Mononuclear cell (primary cell): ENCODE measurements around the gene CYP4F12. TPM values are rescaled to one million over a fixed set of nuclear protein-coding genes. Genes with fewer than 3 reads are reported as not detected.

Source experiments
- H3K27me3 ChIP-seq: 2 replicates; pipeline ENCODE4 v1.6.0; 2011; ENCODE audit warnings: low read length, control low read depth; ENCODE audit not compliant: insufficient read depth
- H3K4me1 ChIP-seq: 2 replicates; pipeline ENCODE4 v1.5.1; 2011; ENCODE audit warnings: mild to moderate bottlenecking, low read length, control low read depth; ENCODE audit not compliant: insufficient read depth
- H3K4me3 ChIP-seq: 2 replicates; pipeline ENCODE4 v1.5.1; 2011; ENCODE audit warnings: mild to moderate bottlenecking, low read length, moderate library complexity
- H3K9me3 ChIP-seq: 2 replicates; pipeline ENCODE4 v1.5.1; 2011; ENCODE audit warnings: low read depth, mild to moderate bottlenecking, control low read depth, low read length
- total RNA-seq: library from RNA; depleted of rRNA; stranded (reverse); fragments of >200 nt; gene quantifications from one replicate; pipeline ENCODE4 v1.2.3, GENCODE V29; 2012

The CYP4F12 gene, protein sequence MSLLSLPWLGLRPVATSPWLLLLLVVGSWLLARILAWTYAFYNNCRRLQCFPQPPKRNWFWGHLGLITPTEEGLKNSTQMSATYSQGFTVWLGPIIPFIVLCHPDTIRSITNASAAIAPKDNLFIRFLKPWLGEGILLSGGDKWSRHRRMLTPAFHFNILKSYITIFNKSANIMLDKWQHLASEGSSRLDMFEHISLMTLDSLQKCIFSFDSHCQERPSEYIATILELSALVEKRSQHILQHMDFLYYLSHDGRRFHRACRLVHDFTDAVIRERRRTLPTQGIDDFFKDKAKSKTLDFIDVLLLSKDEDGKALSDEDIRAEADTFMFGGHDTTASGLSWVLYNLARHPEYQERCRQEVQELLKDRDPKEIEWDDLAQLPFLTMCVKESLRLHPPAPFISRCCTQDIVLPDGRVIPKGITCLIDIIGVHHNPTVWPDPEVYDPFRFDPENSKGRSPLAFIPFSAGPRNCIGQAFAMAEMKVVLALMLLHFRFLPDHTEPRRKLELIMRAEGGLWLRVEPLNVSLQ
- total RNA-seq, result 0.42 TPM

- Histone ChIP-seq H3K9me3 (no peaks in the 10 kb centered on the region), H3K27me3 (no peaks in the 10 kb centered on the region), H3K4me1 (no peaks in the 10 kb centered on the region), H3K4me3 (no peak within 1 kb of the TSS)
These were observed at the start of gene CYP4F12 for GRCh38 chr19:15672580-15673175. CYP4F12 (plus strand) TSS chr19:15673087; CDS start chr19:15673530, 443 bp downstream.

DNA sequence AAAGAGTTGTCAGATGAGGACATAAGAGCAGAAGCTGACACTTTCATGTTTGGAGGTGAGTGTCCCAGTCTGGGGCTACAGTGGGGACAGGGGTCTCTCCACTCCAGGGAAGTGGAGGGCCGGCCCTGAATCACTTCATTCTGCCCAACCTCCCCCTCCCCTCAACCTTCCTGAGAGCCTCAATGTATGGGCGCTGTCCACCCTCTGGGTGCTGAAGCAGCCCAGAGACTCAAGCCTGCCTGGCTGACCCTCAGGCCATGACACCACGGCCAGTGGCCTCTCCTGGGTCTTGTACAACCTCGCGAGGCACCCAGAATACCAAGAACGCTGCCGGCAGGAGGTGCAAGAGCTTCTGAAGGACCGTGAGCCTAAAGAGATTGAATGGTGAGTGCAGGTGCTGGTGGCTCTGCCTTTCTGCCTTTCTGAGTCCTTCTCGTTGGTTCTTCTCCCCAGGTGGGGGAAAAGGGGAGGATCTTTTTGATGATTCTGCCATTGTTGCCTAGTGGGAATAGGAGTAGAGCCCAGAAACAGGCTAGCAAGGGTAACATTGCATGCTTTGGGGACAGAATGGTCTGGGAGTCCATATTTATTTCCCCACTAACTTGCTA is 49.1 kb upstream of the CYP4F12 start:
- no peaks in the 10 kb centered on the region for H3K4me1 ChIP-seq
- no peak overlapping the region for H3K4me3 ChIP-seq
- H3K9me3 ChIP-seq, result no peaks in the 10 kb centered on the region
- H3K27me3 ChIP-seq, result peaks cover 4% of the 10 kb centered on the region

- Histone ChIP-seq H3K4me3 (no peak overlapping the region), H3K9me3 (no peaks in the 10 kb centered on the region), H3K27me3 (peaks cover 4% of the 10 kb centered on the region), H3K4me1 (peaks cover 18% of the 10 kb centered on the region)
These were observed 44.5 kb upstream of the CYP4F12 start for GRCh38 chr19:15628236-15629002.

- Histone ChIP-seq H3K4me3 (no peak overlapping the region), H3K27me3 (peaks cover 2% of the 10 kb centered on the region), H3K9me3 (no peaks in the 10 kb centered on the region), H3K4me1 (peaks cover 23% of the 10 kb centered on the region)
These were observed 43.6 kb upstream of the CYP4F12 start for GRCh38 chr19:15629003-15629880.

DNA sequence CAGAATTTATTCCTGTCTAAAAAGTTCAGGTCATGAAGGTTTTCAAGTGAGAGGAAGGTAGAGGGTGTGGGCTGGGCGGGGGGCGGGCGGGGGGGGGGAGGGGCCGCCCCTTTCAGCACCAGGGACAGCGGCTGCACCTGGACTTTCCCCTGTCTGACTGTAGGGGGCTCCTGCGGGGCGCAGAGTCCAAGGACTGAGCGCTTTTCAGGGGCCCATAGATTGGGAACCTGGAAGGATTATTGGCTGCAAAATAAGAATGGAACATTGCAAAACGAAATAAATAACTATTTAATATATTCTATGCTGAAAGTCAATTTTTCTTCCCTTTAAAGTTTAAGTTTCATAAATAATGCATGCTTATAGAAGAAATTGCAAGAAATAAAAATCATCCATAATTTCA is 41.1 kb upstream of the CYP4F12 start:
- H3K4me1 ChIP-seq, result peaks cover 47% of the 10 kb centered on the region
- H3K27me3 ChIP-seq, result no peaks in the 10 kb centered on the region
- H3K4me3 ChIP-seq, result no peak overlapping the region
- no peaks in the 10 kb centered on the region for H3K9me3 ChIP-seq

GRCh38 chr19:15633082-15633835 is 39.6 kb upstream of the CYP4F12 start:
- Histone ChIP-seq H3K27me3 (no peaks in the 10 kb centered on the region), H3K9me3 (no peaks in the 10 kb centered on the region), H3K4me1 (peaks cover 47% of the 10 kb centered on the region), H3K4me3 (no peak overlapping the region)

DNA sequence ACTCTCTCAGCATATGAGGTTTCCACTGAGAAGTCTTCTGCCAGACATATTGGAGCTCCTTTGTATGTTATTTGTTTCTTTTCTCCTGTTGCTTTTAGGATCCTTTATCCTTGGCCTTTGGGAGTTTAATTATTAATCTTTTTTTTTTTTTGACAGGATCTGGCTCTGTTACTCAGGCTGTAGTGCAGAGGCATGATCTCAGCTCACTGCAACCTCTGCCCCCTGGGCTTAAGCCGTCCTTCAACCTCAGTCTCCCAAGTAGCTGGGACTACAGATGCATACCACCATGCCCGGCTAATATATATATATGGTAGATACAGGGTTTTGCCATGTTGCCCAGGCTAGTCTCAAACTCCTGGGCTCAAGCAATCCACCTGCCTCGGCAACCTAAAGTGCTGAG is 38.8 kb upstream of the CYP4F12 start:
- Histone ChIP-seq H3K4me1 (peaks cover 47% of the 10 kb centered on the region), H3K4me3 (no peak overlapping the region), H3K9me3 (no peaks in the 10 kb centered on the region), H3K27me3 (no peaks in the 10 kb centered on the region)

- H3K4me3 ChIP-seq, result no peak overlapping the region
- no peaks in the 10 kb centered on the region for H3K9me3 ChIP-seq
- peaks cover 48% of the 10 kb centered on the region for H3K4me1 ChIP-seq
- H3K27me3 ChIP-seq, result no peaks in the 10 kb centered on the region
These were observed 37.7 kb upstream of the CYP4F12 start for GRCh38 chr19:15635016-15635805.

DNA sequence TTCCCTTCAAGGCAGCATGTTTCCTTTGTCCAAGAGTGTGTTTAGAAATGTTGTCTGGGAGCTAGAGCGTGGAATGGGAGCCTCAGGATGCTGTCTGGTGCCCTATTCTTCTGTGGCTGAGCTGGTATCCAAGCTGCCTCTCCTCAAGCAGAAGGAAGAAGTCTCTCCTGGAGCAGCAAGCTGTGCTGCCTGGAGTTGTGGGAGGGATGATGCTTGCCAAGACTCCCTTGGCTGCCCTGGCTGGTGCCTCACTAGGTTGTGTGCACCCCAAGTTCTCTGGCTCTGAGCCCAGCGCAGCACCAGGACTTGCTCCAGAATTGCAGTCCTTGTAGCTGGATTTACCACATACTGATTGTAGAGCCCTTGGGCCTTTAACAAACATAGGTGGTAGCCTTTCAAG is 36.9 kb upstream of the CYP4F12 start:
- no peaks in the 10 kb centered on the region for H3K27me3 ChIP-seq
- H3K4me1 ChIP-seq, result peaks cover 56% of the 10 kb centered on the region
- H3K9me3 ChIP-seq, result no peaks in the 10 kb centered on the region
- H3K4me3 ChIP-seq, result no peak overlapping the region

DNA sequence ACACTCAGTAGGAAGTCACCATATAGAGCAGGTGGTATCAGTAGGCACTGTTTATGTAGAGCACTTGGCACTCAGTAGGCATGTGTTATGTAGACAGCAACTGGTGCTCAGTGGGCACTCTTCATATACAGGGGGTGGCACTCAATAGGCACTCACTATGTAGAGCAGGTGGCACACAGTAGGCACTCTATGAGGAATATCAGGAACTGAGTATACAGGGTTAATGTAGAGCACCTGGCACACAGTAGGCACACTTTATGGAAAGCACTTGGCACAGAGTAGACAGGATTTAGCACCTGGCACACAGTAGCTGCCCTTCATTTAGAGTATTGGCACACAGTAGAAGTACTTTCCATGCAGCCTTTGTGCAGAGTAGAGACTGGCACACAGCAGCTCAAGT is 33.3 kb upstream of the CYP4F12 start:
- Histone ChIP-seq H3K9me3 (no peaks in the 10 kb centered on the region), H3K4me3 (no peak overlapping the region), H3K4me1 (peaks cover 57% of the 10 kb centered on the region), H3K27me3 (no peaks in the 10 kb centered on the region)

DNA sequence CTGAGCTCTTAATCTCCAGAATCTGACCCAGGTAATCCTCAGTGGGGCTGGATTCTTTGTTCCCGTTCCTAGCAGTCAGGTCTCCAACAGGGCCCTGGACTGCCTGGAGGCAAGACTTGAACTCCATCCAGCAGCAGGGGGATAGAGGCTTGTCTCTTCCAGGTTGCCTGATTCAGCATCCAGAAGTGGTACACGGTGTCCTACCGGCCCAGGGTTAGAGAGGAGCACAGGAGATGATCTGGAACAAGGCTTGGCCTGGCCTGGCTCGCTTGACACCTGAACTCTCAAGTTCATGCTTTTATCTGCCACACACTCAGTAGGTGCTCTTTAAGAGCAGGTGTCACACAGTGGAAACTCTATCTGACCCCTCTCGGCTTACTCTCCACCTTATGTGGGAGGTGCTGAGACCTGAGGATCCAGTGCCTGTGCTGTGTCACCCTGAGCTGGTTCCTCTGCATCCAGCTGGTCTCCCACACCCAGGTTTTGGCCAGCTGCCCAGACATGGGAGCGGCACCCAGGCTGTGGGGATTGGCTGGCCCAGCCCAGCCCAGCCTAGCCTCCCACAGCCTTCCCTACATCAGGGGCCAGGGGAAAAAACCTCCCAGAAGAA is 32.5 kb upstream of the CYP4F12 start, which contains the start of gene CYP4F3:
TSS of gene CYP4F3 (plus strand) at position 604 of the 610 bp plus-strand sequence. CDS start 519 bp downstream, outside the sequence.
- no peak within 1 kb of the TSS for H3K4me3 ChIP-seq
- no peaks in the 10 kb centered on the region for H3K9me3 ChIP-seq
- H3K4me1 ChIP-seq, result peaks cover 49% of the 10 kb centered on the region
- no peaks in the 10 kb centered on the region for H3K27me3 ChIP-seq

DNA sequence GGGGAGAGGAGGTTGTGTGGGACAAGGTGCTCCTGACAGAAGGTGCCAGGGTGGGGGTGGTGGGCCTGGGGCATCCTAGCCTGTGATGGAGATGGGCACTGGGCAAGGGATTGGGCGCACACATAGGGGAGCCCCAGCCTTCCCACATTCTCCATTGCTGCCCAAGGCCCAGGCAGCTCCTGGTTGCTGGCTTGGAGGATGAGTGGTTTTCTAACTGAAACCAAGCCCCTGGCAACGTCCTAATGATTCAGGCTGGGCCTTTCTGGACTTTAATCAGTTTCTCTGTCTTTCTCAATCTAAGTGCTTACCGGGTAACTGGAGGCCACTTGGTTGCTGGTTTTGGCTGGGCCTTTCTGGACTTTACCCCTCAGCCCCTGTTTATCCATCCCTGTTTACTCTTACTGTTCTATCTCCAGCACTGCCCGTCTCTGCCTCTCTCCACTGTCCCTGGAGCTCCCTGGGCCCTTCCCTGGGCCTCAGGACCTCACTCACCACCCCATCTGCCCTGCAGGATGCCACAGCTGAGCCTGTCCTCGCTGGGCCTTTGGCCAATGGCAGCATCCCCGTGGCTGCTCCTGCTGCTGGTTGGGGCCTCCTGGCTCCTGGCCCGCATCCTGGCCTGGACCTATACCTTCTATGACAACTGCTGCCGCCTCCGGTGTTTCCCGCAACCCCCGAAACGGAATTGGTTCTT is 31.8 kb upstream of the CYP4F12 start:
- H3K27me3 ChIP-seq, result no peaks in the 10 kb centered on the region
- no peaks in the 10 kb centered on the region for H3K9me3 ChIP-seq
- H3K4me1 ChIP-seq, result peaks cover 43% of the 10 kb centered on the region
- H3K4me3 ChIP-seq, result no peak overlapping the region
